Central memory CD4-positive, alpha-beta T cell (primary cell): Measurements from ENCODE around the gene AMPD3.

Source experiments
- DNase-seq: peaks from one replicate; pipeline ENCODE4 v3.0.0; 2022

AMPD3 gene

GRCh38 chr11:10488934-10489691, 34.0 kb downstream of the AMPD3 start:
- DNase-seq, result no peak

GRCh38 chr11:10490032-10490397, 35.0 kb downstream of the AMPD3 start:
- DNase-seq, result no peak

- no peak for DNase-seq
These were observed 35.6 kb downstream of the AMPD3 start for GRCh38 chr11:10490398-10491241.

DNA sequence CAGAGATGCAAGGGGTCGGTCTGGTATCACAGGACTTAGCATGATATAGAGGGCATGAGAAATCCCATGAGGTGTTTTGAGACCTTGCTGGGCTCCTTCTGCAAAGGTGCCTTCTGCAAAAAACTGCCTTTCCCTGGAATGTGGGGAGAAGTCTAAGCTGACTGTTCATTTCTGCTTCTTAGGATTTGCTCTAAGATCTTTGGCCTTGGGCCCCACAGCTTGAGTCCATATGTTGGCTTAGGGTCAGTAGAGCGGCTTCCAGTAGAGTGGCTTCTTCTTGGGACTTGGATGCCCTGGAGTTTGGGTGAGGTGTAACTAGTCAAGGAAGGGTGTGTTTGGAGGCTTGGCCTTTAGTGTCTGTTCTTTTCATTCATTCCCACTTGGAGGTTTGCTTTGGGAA, 37.0 kb downstream of the AMPD3 start:
- no peak for DNase-seq

GRCh38 chr11:10493041-10493663, 38.1 kb downstream of the AMPD3 start:
- DNase-seq, result no peak

DNA sequence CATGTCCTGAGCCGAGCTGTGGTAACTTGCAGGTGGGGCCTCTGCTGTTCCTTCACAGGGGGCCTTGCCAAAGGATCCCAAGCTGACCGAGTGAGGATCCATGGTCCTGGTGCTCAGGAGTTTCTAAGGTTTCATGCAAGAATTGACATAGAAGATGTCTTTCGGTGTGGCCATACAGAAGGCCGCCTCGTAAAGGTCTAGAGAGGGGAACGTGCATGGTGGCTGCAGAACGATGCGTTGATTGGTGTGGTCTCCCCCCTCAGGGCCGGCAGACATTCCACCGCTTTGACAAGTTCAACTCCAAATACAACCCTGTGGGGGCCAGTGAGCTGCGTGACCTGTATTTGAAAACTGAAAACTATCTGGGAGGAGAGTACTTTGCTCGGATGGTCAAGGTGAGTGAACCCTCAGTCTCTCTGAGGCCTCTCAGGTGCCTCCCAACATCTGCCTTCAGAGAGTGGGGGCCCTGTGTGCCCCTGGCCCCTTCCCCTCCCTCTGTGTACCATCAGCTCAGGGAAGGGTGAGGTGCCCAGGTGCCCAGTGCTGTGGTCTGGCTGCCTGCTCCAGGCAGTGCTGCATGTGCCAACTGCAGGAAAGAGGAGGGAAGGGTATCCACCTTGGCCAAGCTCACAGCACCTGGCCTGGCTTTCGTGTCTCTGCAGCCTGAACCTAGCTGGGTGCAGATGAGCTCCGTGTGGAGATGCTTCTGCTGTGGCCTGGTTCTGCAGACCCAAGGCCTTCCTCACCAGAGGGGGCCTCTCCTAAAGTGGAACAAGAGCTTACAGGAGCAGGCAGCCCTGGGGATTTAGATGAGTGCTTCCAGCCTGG, 39.8 kb downstream of the AMPD3 start:
- DNase-seq, result no peak

GRCh38 chr11:10495464-10495786, 40.4 kb downstream of the AMPD3 start:
- no peak for DNase-seq

DNA sequence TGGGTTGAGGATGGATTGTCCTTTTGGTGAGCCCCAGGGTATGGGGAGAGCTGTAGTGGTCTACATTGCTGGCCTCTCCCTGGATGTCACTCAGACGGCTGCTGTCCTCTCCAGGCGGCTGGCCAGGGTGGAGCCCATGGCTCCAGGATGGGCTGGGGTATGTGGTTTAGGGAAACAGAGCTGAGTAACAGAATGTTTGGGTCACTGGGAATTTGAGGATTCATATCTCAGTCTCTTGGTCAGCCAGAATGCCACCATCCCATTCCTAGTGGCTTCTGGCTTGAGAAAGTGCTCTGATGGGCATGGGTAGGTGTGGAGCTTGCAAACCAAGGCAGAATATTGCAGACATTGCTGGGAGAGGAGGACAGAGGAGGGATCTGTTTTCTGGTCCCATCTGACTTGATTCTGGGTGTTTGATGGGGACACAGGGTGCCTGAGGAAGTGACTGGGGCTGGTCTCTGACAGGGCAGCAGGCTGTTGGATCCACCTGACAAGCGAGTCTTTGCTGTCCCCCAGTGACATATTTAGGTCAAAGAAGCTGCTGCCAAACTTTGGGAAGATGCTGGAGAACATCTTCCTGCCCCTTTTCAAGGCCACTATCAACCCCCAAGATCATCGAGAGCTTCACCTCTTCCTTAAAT, 41.4 kb downstream of the AMPD3 start:
- no peak for DNase-seq

GRCh38 chr11:10497371-10498021, 42.4 kb downstream of the AMPD3 start:
- no peak for DNase-seq

DNA sequence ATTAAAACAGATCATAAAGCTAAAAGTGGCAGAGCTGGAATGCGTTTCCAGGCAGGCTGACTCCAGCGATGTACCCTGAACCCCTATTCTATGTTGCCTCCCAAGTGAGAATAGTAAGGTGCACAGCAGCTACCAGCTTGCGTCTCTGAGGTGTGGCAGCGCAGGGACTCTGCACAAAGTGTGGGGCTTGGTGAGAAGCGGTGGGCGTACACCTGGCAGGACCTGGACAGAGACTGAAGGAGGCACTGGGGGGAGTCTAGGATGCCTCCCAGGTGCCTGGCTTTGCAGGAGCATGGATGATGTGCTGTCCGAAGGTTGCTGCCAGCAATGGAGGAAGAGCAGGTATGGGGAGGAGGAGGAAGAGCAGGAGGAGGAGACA, 42.9 kb downstream of the AMPD3 start:
- no peak for DNase-seq

GRCh38 chr11:10498426-10499250, 43.6 kb downstream of the AMPD3 start:
- no peak for DNase-seq

DNA sequence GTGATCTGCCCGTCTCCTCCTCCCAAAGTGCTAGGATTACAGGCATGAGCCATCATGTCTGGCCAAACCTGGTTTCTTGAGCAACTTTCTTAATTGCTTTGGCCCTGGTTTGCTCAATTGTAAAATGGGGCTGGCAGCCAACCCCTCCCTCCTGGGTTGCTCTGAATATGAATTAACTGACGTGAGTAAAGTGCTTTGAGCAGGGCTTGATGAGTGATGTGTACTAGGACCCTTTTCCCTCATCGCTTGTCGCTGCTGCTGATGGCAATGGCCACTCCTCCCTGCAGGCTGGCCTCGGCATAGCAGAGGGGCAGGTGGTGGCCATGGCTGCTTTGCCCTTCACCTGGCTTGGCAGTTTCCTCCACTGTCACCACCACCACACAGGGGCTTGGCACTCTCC, 44.4 kb downstream of the AMPD3 start:
- no peak for DNase-seq

- no peak for DNase-seq
These were observed 45.0 kb downstream of the AMPD3 start for GRCh38 chr11:10499874-10500601.

DNA sequence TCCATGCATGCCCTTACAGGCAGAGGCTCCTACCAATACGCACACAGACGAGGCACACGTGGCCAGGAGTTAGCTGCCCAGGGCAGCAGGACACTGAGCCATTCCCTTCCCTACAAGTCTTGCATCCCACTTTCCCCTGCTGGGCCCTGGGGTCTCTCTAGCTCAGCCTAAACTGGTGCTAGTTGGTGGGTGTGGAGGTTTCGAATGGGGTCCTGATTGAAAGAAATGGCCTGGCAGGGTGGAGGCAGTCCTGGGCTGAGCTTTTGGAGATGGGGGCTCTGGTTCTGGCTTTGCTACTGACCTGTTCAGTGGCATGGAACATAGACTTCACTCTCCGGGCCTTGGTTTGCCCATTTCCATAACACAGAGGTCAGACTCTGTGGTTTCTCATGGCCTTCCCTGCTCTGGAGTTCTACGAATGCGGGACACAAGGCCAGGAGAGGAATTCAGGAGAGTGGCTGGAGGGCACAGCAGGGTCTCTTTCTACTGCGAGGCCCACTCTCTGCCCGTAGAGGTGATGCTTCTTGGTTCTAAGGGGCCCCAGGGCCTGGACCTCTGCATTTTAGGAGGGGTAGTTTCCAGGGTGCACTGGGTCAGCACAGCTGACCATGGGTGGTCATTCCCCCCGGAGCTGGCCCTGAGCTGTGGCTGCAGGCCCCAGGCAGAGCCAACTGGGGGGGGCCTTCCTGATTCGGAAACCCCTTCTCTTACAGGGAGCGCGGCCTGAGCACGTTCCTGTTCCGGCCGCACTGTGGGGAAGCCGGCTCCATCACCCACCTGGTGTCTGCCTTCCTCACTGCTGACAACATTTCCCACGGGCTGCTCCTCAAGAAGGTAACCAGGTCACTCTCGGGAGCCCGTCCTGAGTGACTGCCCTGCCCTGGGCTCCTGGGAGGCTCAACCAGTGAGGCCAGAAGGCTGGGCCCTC, 46.0 kb downstream of the AMPD3 start:
- no peak for DNase-seq

DNA sequence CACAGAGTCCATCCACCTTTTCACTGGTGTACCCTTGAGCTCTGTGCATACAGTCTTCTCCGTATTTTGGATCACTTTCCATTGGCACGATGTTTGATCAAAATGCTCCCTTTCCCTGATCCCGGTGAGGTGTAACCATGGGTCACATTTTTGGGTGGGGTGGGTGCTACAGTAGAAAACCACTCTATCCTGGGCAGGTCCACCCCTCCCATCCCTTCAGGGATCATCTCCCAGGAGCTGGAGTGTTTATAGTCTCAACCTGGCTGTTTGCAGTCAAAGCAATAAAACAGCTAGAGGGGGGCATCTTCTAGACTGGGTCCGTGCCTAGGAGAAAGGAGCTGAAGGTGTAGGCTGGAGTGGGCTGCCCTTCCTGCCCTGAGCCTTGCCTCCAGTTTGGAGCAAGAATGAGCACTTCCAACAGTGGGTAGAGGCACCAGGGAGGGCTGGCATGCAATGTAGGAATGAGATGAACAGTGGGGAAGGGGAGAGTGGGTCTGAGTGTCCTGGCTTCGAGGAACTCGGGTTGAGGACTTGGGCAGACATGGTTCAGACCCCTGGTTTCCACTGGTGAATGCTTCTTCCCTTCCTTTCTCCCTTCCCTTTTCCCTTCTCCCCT, 47.1 kb downstream of the AMPD3 start:
- DNase-seq, result no peak

DNA sequence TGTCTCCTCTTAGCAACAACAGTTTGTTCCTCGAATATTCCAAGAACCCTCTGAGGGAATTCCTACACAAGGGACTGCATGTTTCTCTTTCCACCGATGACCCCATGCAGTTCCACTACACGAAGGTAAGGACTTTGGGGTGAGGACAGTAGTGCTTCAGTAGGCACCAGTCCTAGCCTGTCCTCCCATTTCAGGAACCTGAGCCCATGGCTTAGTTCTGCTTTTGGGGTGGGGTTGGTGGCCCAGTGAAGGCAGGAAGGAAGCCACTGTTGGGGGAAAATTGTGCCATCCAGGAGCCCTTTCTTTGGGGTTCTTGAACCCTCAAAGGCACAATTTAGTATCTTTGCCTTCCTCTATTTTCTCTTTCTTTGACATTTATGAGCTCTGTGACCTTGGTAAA, 47.7 kb downstream of the AMPD3 start:
- DNase-seq, result no peak

DNA sequence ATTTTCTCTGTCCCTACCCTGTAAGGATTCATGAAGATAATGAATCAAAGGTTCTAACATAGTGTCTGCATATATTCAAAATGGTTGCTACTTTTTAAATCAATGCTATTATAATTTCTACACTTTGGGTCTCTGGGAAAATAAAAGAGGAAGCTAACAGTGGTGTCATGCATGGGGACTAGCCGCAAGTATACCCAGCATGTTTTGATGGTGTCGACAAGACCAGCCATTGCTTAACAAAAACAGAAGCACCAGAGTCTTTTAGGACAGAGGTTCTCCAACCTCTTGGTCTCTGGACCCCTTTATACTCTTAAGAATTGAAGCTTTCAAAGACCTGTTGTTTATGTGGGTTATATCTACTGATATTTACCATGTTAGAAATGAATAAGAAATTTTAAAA, 48.2 kb downstream of the AMPD3 start:
- no peak for DNase-seq

- DNase-seq, result no peak
These were observed 48.9 kb downstream of the AMPD3 start for GRCh38 chr11:10503777-10504480.
